ENCODE results near the gene RAD23A.
"Not testable (repeated sequence)": the region's sequence is repeated elsewhere in the genome, so short reads cannot be mapped to it uniquely, and the experiment has no call there.

Gene RAD23A

DNA sequence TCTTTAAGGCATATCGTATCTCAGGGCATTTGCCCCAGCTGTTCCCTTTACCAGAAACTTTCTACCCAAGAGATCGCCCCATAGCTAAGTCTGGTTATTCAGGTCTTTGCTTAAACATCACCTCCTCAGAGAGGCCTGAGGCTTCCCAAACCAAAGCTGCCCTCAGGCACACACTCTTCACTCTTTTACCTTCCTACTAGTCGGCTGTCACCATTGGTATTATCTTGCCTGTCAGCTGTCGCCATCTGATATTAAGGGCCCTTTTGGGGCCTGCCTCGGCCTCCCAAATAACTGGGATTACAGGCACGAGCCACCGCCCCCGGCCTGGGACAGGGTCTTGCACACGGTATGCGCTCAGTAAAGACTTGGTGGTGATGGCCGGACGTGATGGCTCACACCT, 10.3 kb downstream of the RAD23A start:
- no peak for FAIRE-seq

DNA sequence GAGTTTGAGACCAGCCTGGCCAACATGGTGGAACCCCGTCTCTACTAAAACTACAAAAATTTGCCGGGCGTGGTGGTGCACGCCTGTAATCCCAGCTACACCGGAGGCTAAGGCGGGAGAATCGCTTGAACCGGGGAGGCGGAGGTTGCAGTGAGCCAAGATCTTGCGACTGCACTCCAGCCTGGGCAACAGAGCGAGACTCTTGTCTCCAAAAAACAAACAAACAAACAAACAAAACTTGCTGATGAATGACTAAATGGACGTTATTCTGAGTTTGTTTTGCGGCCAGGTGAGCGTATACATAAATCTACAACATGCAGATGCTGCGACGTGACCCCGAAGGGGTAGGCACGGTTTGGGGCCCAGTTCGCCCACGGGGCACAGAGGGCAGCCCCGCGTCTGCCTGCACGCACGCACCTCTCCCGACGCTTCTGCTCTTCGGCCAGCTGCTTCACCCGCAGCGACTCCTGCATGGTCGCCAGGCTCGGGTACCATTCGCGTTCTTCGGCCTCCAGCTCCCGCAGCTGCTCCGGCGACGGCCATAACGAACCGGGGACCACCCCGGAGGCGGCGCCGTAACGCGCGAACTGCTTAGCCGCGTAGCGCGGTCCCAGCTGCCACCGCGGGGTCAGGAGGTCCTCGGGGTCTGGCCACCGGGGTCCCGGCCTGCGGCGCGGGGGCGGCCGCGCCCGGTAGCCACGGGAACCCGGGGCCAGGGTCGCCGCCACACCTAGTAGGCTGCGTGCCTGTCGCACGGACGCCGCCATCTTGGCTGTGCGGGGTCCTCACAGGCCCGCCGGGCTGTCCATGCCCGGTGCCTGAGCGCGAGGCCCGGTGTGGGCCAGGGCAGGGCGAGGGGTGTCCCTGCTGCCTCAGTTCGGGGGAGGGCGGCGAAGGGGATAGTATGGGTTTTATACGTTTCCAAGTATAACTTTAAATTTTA, 11.1 kb downstream of the RAD23A start, which contains the start of gene GADD45GIP1:
GADD45GIP1 (minus strand) TSS at position 778 of the 943 bp plus-strand sequence; CDS start at position 767, 11 bp downstream.
- FAIRE-seq = no peak

DNA sequence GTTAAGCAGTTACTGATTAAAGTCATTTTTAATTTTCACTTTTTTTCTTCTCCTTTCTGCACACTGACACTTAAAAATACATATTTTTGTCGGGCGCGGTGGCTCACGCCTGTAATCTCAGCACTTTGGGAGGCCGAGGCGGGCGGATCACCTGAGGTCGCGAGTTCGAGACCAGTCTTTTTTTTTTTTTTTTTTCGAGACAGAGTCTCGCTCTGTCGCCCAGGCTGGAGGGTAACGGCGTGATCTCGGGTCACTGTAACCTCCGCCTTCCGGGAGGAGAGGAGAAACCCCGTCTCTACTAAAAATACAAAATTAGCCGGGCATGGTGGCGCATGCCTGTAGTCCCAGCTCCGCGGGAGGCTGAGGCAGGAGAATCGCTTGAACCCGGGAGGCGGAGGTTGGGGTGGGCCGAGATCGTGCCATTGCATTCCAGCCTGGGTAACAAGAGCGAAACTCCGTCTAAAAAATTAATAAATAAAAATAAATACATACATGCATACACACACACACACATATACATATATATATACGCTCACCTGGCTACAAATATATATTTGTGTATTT, 11.8 kb downstream of the RAD23A start:
- not testable (repeated sequence) for FAIRE-seq

DNA sequence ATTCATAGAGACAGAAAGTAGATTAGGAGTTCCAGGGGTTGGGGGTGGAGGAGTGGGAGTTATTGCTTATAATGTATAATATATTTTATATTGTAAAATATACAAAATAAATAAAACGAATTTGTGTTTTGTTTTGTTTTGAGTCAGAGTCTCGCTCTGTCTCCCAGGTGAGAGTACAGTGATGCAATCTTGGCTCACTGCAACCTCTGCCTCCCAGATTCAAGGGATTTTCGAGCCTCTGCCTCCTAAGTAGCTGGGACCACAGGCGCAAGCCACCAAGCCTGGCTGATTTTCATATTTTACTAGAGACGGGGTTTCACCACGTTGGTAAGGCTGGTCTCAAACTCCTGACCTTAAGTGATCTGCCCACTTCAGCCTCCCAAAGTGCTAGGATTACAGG, 13.8 kb downstream of the RAD23A start:
- no peak for FAIRE-seq

DNA sequence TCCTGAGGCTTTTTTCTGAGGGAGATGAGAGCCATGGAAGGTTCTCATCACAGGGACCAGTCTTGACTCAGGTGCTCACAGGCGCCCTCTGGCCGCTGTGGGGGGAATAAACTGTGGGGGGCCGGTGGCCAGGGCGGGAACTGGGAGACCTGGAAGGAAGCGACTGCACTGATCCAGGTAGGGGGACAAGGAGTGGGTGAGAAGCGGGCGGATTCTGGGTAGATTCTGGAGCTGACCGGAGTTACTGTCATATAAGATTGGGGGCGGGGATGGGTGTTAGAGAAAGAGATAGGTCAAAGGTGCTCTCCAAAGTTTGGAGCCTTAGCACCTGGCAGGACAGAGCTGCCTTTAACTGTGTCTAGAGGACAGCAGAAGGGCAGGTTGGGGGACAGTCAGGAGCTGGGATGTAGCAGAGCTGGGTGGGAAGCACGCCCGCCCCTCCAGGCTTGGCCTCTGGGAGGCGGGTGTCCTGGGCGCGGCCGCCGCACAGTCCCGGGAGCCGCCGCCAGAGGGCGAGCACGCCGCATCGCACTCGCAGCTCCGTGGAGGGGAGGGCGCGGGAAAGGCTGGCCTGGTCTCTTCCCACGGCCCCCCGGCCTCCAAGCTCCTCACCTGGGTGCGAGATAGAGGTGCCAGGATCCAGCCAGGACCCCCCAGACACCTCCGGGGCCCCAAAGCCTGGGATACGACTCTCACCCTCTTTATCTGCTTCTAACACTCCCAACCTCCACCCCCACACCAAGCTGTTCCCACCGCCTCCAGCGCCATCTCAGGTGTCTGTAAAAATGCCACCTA, 19.6 kb downstream of the RAD23A start:
- no peak for FAIRE-seq

DNA sequence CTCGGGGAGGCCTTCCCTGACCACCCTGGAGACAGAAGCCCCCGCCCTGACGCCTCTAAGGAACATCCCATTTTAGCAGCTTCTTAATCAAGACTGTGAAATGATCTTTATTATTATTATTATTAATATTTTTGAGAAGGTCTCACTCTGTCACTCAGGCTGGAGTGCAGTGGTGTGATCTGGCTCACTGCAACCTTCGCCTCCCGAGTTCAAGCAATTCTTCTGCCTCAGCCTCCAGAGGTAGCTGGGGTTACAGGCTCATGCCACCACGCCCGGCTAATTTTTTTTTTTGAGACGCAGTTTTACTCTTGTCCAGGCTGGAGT, 20.1 kb downstream of the RAD23A start:
- no peak for FAIRE-seq

DNA sequence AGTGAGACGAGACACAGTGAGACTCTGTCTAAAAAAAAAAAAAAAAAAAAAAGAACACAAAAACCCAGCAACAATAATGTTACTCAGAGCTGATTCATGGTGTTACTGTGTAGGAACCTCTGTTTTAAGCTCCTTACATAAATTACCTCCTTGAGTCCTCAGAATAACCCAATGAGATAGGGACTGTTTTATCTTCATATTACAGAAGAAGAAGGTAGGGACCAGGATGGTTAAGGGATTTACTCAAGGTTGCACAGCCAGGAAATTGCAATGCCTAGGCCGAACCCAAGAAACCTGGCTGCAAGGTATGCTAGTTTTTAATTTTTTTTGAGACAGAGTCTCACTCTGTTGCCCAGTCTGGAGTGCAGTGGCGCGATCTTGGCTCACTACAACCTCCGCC, 22.2 kb downstream of the RAD23A start:
- no peak for FAIRE-seq

DNA sequence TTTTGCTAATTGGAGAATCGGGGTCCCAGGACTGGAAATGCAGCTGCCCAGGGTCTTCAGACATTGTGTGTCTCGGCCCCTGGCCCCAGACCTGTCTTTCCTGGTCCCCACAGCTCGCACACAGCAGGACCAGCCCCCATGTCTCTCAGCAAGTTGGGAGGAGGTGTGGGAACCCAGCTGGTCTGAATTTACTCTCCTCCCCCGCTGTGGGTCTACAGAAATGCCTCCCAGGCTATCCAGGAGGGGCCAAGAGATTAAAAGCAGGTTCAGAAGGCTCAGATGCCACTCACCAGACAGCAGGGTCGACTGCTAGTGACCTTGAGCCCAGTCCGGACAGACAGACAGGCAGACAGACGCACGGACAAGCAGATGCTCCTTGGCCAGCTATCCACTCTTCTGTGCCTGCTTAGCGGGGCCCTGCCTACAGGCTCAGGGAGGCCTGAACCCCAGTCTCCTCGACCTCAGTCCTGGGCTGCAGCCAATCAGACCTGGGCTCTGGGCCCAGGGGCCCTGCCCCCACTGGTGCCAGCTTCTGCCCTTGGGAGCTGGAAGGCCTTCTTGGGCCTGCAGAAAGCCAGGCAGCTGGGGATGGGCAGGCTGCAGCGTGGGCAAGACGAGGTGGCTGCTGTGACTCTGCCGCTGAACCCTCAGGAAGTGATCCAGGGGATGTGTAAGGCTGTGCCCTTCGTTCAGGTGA, 23.8 kb downstream of the RAD23A start, which contains the start of gene DAND5:
DAND5 (plus strand) TSS at position 285 of the 697 bp plus-strand sequence; CDS start at position 370, 85 bp downstream.
- FAIRE-seq = no peak

DNA sequence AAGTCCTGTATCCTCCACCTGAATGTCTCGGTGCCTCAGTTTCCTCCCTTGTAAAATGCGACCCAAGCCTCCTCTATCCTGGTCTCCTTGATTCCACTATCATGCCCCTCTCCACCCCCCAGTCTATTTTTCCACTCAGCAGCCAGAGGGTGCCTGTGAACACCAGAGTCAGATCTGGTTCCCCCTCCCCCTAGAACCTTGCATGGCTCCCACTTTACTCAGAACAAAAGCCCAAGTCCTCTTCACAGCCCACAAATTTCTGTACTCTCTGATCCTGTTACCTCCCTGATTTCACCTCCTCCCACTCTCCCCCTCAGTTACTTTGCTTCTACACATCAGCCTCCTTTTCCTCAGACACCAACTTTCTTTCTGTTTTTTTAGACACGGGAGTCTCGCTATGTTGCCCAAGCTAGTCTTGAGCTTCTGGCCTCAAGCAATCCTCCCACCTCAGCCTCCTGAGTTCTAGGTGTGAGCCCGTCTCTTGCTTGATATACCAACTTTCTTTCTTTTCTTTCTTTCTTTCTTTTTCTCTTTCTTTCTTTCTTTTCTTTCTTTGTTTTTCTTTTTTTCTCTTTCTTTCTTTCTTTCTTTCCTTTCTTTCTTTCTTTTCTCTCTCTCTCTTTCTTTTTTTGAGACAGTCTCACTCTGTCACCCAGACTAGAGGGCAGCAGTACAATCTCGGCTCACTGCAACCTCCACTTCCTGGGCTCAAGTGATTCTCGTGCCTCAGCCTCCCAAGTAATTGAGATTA, 24.6 kb downstream of the RAD23A start:
- no peak for FAIRE-seq

DNA sequence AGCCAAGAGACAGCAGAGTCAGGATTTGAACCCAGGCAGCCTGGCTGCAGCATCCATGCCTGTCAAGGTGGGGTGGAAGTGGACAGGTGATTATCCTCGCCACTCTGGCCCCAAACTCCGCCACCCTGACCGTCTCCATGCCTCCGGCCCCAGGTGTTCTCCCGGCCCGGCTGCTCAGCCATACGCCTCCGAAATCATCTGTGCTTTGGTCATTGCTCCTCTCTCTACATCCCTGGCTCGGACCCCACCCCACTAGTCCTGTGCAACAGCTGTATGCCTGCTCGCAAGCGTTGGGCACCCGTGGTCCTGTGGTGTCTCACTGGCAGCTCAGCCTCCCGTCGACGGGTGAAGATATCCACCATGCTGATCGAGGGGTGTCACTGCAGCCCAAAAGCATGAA, 27.6 kb downstream of the RAD23A start:
- no peak for FAIRE-seq

DNA sequence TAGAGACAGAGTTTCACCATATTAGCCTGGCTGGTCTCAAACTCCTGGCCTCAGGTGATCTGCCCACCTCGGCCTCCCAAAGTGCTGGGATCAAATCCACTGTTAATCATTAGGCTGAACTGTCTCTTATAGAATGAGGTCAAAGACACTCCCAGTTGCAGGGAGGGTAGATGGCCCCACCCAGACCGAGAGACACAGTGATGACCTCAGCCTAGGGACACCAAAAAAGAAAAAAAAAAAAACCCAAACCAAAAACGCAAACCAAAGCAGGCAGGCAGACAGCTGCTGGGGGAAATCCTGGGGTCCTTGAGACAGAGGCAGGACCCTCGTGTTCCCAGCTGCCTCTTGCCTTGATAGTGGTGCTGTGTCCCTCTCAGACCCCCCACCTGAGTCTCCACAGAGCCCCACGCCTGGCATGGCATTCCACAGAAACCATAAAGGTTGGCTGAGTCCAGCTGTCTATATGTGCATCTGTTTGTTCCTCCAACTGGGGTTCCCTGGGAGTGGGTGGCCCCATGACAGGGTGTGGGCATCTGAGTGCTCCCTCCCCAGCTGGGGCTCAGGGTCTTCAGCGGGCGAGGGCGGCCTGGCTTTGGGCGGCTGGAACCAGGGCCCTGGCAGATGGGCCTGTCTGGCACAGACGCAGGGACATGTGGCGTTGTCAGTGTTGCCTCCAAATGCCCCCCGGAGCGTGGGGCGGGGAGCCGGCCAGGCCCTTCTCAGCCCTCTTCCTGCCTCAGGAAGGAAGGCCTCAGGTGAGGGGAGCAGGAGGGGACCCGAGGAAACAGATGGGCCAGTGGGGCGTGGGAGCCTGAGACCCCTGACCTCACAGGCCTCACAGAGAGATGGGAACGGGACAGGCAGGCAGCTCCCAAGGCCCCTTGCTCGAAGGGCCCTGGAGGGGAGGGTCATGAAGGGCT, 28.9 kb downstream of the RAD23A start:
- no peak for FAIRE-seq

DNA sequence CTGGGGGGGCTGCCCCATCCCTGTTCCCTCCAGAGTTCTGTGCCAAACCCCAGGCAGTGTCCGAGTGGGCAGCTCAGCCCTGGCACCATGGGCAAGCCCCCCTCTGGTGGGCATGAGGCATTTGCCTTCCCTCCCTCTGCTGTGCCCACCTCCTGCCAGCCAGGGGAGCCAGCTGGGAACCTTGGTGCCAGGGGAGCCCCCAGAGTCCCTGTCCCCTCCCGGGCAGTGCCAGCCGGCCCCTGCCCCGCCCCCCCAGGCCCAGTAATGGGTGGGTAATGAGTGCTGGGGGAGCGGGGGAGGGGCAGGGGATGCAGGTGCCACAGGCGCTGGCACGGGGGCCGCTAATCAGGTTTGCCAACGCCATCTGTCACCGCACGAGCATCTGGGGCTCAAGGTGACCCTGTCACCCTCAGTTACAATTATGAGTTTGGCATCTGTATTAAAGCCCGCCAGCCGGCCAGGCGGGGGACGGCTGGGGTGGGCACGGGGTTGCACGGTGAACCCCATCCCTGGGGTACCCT, 29.6 kb downstream of the RAD23A start:
- no peak for FAIRE-seq

DNA sequence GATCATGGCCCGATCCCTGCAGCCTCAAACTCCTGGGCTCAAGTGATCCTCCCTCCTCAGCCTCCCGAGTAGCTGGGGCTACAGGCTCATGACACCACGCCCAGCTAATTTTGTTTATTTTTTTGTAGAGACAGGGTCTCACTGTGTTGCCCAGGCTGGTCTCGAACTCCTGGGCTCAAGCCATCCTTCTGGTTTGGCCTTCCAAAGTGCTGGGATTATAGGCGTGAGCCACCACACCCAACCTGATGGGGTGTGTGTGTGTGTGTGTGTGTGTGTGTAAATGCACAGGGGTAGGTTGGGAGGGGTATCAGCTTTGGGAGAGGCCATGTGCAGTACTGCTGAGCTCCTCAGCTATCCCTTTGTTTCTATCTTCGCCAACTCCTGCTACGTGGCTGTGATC, 30.4 kb downstream of the RAD23A start:
- FAIRE-seq = not testable (repeated sequence)

DNA sequence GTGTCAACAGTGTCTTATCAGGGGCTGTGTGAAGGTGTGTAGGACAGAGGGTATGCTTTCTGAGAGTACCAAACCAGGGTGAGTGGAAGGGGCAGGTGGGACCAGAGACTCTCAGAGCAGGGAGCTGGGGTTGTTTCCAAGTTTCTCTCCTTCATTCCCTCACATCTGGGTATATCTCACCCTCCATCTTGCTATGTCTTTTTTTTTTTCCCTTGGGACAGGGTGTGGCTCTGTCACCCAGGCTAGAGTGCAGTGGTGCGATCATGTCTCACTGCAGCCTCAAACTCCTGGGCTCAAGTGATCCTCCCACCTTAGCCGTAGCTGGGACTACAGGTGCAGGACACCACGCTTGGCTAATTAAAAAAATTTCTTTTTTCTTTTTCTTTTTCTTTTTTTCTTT, 34.3 kb downstream of the RAD23A start:
- no peak for FAIRE-seq

DNA sequence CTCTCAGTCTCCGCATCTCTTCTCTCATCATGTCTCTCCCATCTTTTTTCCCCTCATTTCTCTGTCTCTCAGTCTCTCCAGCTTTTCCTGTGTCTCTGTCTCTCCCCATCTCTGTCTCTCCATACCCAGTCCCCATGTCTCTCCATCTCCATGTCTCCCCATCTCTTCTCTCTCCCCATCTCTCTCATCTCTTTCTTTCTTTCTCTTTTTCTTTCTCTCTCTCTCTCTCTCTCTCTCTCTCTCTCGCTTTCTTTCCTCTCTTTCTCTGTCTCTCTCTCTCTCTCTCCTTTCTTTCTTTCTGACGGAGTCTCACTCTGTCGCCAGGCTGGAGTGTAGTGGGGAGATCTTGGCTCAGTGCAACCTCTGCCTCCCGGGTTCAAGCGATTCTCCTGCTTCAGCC, 37.0 kb downstream of the RAD23A start:
- FAIRE-seq = no peak

DNA sequence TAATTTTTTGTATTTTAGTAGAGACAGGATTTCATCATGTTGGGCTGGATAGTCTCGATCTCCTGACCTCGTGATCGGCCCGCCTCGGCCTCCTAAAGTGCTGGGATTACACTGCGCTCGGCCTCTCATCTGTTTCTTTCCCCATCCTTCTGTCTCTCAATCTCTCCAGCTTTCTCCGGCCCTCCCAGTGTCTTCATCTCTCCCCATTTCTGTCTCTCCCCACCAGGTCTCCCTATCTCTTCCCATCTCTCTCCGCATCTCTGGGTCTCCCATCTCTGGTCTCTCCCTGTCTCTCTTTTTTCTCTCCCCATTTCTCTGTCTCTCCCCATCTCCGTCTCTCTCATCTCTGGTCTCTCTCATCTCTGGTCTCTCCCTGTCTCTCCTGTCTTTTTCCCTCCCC, 37.4 kb downstream of the RAD23A start:
- FAIRE-seq = no peak

DNA sequence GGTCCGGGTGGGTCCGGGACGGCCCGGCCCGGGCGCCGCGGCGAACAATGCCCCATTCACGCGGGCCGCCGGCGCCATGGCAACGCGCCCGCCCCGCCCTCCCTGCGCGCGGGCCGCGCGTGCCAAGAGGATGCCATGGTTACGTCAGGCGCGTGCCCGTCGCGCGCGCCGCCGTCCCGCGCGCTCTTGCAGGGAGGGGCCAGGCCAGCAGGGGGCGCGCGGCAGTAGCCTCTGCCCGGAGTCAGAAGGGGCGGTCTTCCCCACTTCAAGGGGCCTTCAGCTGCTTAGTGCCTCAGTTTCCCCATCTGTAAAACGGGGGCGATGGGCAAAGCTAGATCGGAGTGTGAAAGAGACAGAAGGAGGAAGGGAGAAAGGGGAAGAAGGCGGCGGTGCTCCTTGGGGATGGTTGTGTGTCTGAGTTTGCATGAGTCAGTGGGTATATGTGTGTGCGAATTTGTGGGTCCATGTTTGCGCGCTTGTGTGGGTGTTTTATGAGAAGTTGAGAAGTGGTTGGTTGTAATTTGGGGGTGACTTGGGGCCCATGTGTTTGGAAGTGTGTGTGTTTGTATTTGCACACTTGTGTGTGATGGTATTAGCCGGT, 38.0 kb downstream of the RAD23A start:
- FAIRE-seq = no peak

DNA sequence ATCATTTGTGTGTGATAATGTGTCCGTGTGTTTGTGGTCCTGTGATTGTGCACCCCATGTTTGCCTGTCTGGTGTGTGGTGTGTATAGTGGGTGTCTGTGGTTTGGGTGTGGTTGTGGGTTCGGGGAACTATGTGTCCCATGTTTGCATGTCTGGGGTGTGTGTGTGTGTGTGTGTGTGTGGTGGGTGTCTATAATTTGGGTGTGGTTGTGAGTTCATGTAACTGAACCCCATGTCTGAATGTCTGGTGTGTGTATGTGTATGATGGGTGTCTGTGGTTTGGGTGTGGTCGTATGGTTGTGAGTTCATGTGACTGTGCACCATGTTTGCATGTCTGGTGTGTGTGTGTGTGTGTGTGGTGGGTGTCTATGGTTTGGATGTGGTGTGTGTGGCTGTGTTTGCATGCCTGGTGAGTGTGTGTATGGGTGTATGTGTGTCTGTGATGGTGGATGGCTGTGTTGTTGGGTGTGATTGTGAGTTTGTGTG, 38.5 kb downstream of the RAD23A start:
- no peak for FAIRE-seq

DNA sequence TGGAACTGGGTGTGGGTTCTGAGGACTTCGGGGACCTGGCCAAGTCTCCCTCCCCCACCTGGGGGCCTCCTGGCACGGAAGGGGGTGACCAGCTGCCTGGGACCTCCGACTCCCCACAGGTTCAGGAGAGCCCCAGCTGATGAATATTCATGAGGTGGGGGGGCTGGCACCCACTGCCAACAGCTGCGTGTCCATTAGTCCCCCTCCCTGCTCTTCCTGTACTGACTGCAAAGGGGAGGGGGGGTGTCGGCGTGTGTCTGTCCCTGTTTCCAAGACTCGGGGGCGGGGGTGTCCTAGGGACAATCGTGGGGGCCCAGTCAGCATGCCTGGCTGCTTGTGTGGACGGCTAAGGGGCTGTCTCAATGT, 39.0 kb downstream of the RAD23A start:
- FAIRE-seq = no peak
